ENCODE data around the gene SERTAD2. TPM values are rescaled to one million over a fixed set of nuclear protein-coding genes. Genes with fewer than 3 reads are reported as not detected.

Gene SERTAD2
- total RNA-seq, 1 donor from 2014 or later: 19.8 TPM

- peak; percentile 51 for DNase-seq (ENCODE audit: low spot score)
Measured at GRCh38 chr2:64609227-64609941, 44.3 kb downstream of the SERTAD2 start.

- DNase-seq (ENCODE audit: low spot score): no peak
Measured at GRCh38 chr2:64608867-64609226, 44.9 kb downstream of the SERTAD2 start.

GRCh38 chr2:64607381-64608304 lies 46.1 kb downstream of the SERTAD2 start:
- DNase-seq (ENCODE audit: low spot score): peak; percentile 84

- DNase-seq (ENCODE audit: low spot score): peak; percentile 90
Measured at GRCh38 chr2:64606479-64607363, 47.0 kb downstream of the SERTAD2 start.

- DNase-seq (ENCODE audit: low spot score): no peak
Measured at GRCh38 chr2:64605991-64606478, 47.7 kb downstream of the SERTAD2 start.

GRCh38 chr2:64605026-64605471 lies 48.7 kb downstream of the SERTAD2 start:
- DNase-seq (ENCODE audit: low spot score): no peak

- DNase-seq (ENCODE audit: low spot score): no peak
Measured at GRCh38 chr2:64604155-64604554, 49.6 kb downstream of the SERTAD2 start.

- no peak for DNase-seq (ENCODE audit: low spot score)
Measured at GRCh38 chr2:64602436-64602835, 51.3 kb downstream of the SERTAD2 start.

GRCh38 chr2:64601785-64602391 lies 51.8 kb downstream of the SERTAD2 start:
- no peak for DNase-seq (ENCODE audit: low spot score)

GRCh38 chr2:64601034-64601754 lies 52.5 kb downstream of the SERTAD2 start:
- no peak for DNase-seq (ENCODE audit: low spot score)

- DNase-seq (ENCODE audit: low spot score): no peak
Measured at GRCh38 chr2:64599469-64599868, 54.2 kb downstream of the SERTAD2 start.

- DNase-seq (ENCODE audit: low spot score): no peak
Measured at GRCh38 chr2:64598226-64598625, 55.5 kb downstream of the SERTAD2 start.

- DNase-seq (ENCODE audit: low spot score): no peak
Measured at GRCh38 chr2:64595397-64596176, 58.1 kb downstream of the SERTAD2 start.

- no peak for DNase-seq (ENCODE audit: low spot score)
Measured at GRCh38 chr2:64594226-64594989, 59.3 kb downstream of the SERTAD2 start.

GRCh38 chr2:64593035-64593655 lies 60.6 kb downstream of the SERTAD2 start:
- no peak for DNase-seq (ENCODE audit: low spot score)

- no peak for DNase-seq (ENCODE audit: low spot score)
Measured at GRCh38 chr2:64591188-64591587, 62.5 kb downstream of the SERTAD2 start.

- no peak for DNase-seq (ENCODE audit: low spot score)
Measured at GRCh38 chr2:64587561-64587960, 66.2 kb downstream of the SERTAD2 start.

GRCh38 chr2:64586883-64587481 lies 66.7 kb downstream of the SERTAD2 start:
- no peak for DNase-seq (ENCODE audit: low spot score)

All from mucosa of gallbladder (tissue), 1 donor.